Upper lobe of right lung (tissue), 1 donor: ENCODE data around the gene SPACA5. TPM values are rescaled to one million over a fixed set of nuclear protein-coding genes. Genes with fewer than 3 reads are reported as not detected.

Source experiments
- ATAC-seq: fragments of 200-7000 bp; cut with Tn5 transposase; one replicate; pipeline ENCODE4 v1.9.1; 2020; ENCODE audit warnings: mild to moderate bottlenecking, moderate library complexity
- DNase-seq: peaks from one replicate; pipeline ENCODE4 v3.0.0-alpha.2; 2020
- H3K27ac ChIP-seq: fragments of 200-600 bp; one replicate; pipeline ENCODE4 v1.8.0; 2022
- H3K27me3 ChIP-seq: fragments of 200-600 bp; one replicate; pipeline ENCODE4 v1.8.0; 2022; ENCODE audit warnings: mild to moderate bottlenecking
- H3K36me3 ChIP-seq: fragments of 200-600 bp; one replicate; pipeline ENCODE4 v1.8.0; 2022
- H3K4me1 ChIP-seq: fragments of 200-600 bp; one replicate; pipeline ENCODE4 v1.8.0; 2022
- H3K4me3 ChIP-seq: fragments of 200-600 bp; one replicate; pipeline ENCODE4 v1.8.0; 2022; ENCODE audit warnings: mild to moderate bottlenecking
- H3K9me3 ChIP-seq: fragments of 200-600 bp; one replicate; pipeline ENCODE4 v1.8.0; 2022
- CTCF ChIP-seq: fragments of 200-600 bp; IDR thresholded peaks from one replicate; pipeline ENCODE4 v1.8.0; 2022; ENCODE audit warnings: antibody characterized with exemption
- intact Hi-C: fragments of 100-400 bp; cut with DNase I; formaldehyde crosslinking; loops from one replicate; pipeline ENCODE4 v1.11.0; 2022
- total RNA-seq: library from RNA; stranded (reverse); fragmentation: NEBNext Ultra II Directional; extraction: Animal tissue kit (Norgen Biotek cat#: 25700); gene quantifications from one replicate; pipeline ENCODE4 v1.2.1, GENCODE V29; 2021
- donor health status: DM: no; HTN: yes; CAD: no; lungs with severe emphysema.

The SPACA5 gene
- total RNA-seq, 1 donor from 2014 or later = not detected

GRCh38 chrX:47976254-47977151 is 30.3 kb upstream of the SPACA5 start:
- intact Hi-C loops = no loop called here
- H3K4me1 ChIP-seq = no peaks in the 10 kb centered on the region
- TF ChIP-seq CTCF = no peak
- DNase-seq (no peak), ATAC-seq (no peak)
- H3K27ac ChIP-seq = no peak overlapping the region
- no peak overlapping the region for H3K4me3 ChIP-seq
- H3K36me3 ChIP-seq = peaks cover 16% of the 10 kb centered on the region
- H3K9me3 ChIP-seq = peaks cover 22% of the 10 kb centered on the region
- H3K27me3 ChIP-seq = no peaks in the 10 kb centered on the region

- DNase-seq = no peak
- no peak for TF ChIP-seq CTCF
- no peaks in the 10 kb centered on the region for H3K9me3 ChIP-seq
- H3K27ac ChIP-seq = no peak overlapping the region
- H3K4me3 ChIP-seq = no peak overlapping the region
- intact Hi-C loops = no loop called here
- no peaks in the 10 kb centered on the region for H3K4me1 ChIP-seq
- no peaks in the 10 kb centered on the region for H3K27me3 ChIP-seq
- ATAC-seq = no peak
- H3K36me3 ChIP-seq = no peaks in the 10 kb centered on the region
These were observed 15.3 kb upstream of the SPACA5 start for GRCh38 chrX:47991263-47992094.

GRCh38 chrX:47992095-47992380 is 14.8 kb upstream of the SPACA5 start:
- H3K9me3 ChIP-seq = no peaks in the 10 kb centered on the region
- no peak overlapping the region for H3K27ac ChIP-seq
- H3K4me3 ChIP-seq = no peak overlapping the region
- DNase-seq (no peak), ATAC-seq (no peak)
- H3K36me3 ChIP-seq = no peaks in the 10 kb centered on the region
- no peaks in the 10 kb centered on the region for H3K27me3 ChIP-seq
- TF ChIP-seq CTCF = no peak
- no peaks in the 10 kb centered on the region for H3K4me1 ChIP-seq
- intact Hi-C loops = no loop called here

- no peak for ATAC-seq
- intact Hi-C loops = no loop called here
These were observed 14.1 kb upstream of the SPACA5 start for GRCh38 chrX:47992669-47993068.

GRCh38 chrX:48001260-48001659 is 5.5 kb upstream of the SPACA5 start:
- intact Hi-C loops = no loop called here
- H3K4me3 ChIP-seq = no peak overlapping the region
- TF ChIP-seq CTCF = no peak
- H3K36me3 ChIP-seq = no peaks in the 10 kb centered on the region
- no peak overlapping the region for H3K27ac ChIP-seq
- DNase-seq (no peak), ATAC-seq (no peak)
- H3K27me3 ChIP-seq = no peaks in the 10 kb centered on the region
- no peaks in the 10 kb centered on the region for H3K4me1 ChIP-seq
- no peaks in the 10 kb centered on the region for H3K9me3 ChIP-seq

More at GRCh38 chrX:47992669-47993068, 14.1 kb upstream of the SPACA5 start:
- H3K36me3 ChIP-seq = no peaks in the 10 kb centered on the region
- TF ChIP-seq CTCF = no peak
- no peaks in the 10 kb centered on the region for H3K4me1 ChIP-seq
- no peak overlapping the region for H3K4me3 ChIP-seq
- DNase-seq = no peak
- H3K27me3 ChIP-seq = no peaks in the 10 kb centered on the region
- no peaks in the 10 kb centered on the region for H3K9me3 ChIP-seq
- no peak overlapping the region for H3K27ac ChIP-seq
